ENCODE data around the gene SF3B4.

SF3B4 gene

GRCh38 chr1:149945206-149945605, 17.6 kb upstream of the SF3B4 start:
- H2AK5ac ChIP-seq (ENCODE audit: low read length, severe bottlenecking), result no peak overlapping the region
- H3K4me2 ChIP-seq (ENCODE audit: low read length, poor library complexity, severe bottlenecking), result no peak overlapping the region
- peaks cover 1% of the 10 kb centered on the region for H3K4me1 ChIP-seq (ENCODE audit: control insufficient read depth, insufficient read depth, low read depth, low read length)
- WGBS, result 97% methylated on average over 4 of the region's 4 CpGs
- H3K9me3 ChIP-seq (ENCODE audit: control insufficient read depth, low read length), result no peaks in the 10 kb centered on the region
- no peak overlapping the region for H2BK5ac ChIP-seq (ENCODE audit: low read depth, low read length, poor library complexity, severe bottlenecking)
- no peak overlapping the region for H3K18ac ChIP-seq (ENCODE audit: low read depth in 1 of 2, low read length in 2 of 2)
- no peaks in the 10 kb centered on the region for H3K27me3 ChIP-seq (ENCODE audit: control insufficient read depth in 1 of 2, insufficient read depth in 1 of 2, low read length in 2 of 2)
- H3K9ac ChIP-seq (ENCODE audit: low read length), result no peak overlapping the region
- no peak overlapping the region for H3K14ac ChIP-seq (ENCODE audit: low read length in 2 of 2)
- H3K4ac ChIP-seq (ENCODE audit: low read depth in 1 of 2, low read length in 2 of 2), result no peak overlapping the region
- no peak overlapping the region for H3K4me3 ChIP-seq (ENCODE audit: insufficient read depth in 1 of 2, low read depth in 1 of 2, low read length in 2 of 2)
- no peak for DNase-seq
- H2AFZ ChIP-seq (ENCODE audit: low read depth, low read length), result no peak overlapping the region
- H3K27ac ChIP-seq (ENCODE audit: low read length, poor library complexity, severe bottlenecking), result no peak overlapping the region
- no peak overlapping the region for H2BK12ac ChIP-seq (ENCODE audit: low read length in 2 of 2)
- H2BK120ac ChIP-seq (ENCODE audit: low read depth, low read length), result no peak overlapping the region
- no peak overlapping the region for H4K8ac ChIP-seq (ENCODE audit: low read length)
- no peak overlapping the region for H3K23ac ChIP-seq (ENCODE audit: low read length in 2 of 2)
- H3K79me1 ChIP-seq (replicated peaks; ENCODE audit: low read length, poor library complexity, severe bottlenecking), result peaks cover 30% of the 10 kb centered on the region
- no peak overlapping the region for H2BK15ac ChIP-seq (ENCODE audit: low read depth, poor library complexity, severe bottlenecking)
- no peak overlapping the region for H4K91ac ChIP-seq (ENCODE audit: low read length)
- peaks cover 42 to 61% of the 10 kb centered on the region in 2 experiments for H3K36me3 ChIP-seq (ENCODE audit: control insufficient read depth in 1 of 2, insufficient read depth in 2 of 2, low read depth in 1 of 2, low read length in 2 of 2)

- no peak for DNase-seq
- no peak overlapping the region for H3K4me2 ChIP-seq (ENCODE audit: low read length, poor library complexity, severe bottlenecking)
- H3K27ac ChIP-seq (ENCODE audit: low read length, poor library complexity, severe bottlenecking), result no peak overlapping the region
- 38% methylated on average over 1 of the region's 3 CpGs for WGBS
- H2AFZ ChIP-seq (ENCODE audit: low read depth, low read length), result no peak overlapping the region
- no peak overlapping the region for H4K8ac ChIP-seq (ENCODE audit: low read length)
- peaks cover 28 to 39% of the 10 kb centered on the region in 2 experiments for H3K36me3 ChIP-seq (ENCODE audit: control insufficient read depth in 1 of 2, insufficient read depth in 2 of 2, low read depth in 1 of 2, low read length in 2 of 2)
- H2BK5ac ChIP-seq (ENCODE audit: low read depth, low read length, poor library complexity, severe bottlenecking), result no peak overlapping the region
- no peak overlapping the region for H3K23ac ChIP-seq (ENCODE audit: low read length in 2 of 2)
- no peak overlapping the region for H2BK12ac ChIP-seq (ENCODE audit: low read length in 2 of 2)
- peaks cover 29% of the 10 kb centered on the region for H3K79me1 ChIP-seq (replicated peaks; ENCODE audit: low read length, poor library complexity, severe bottlenecking)
- H3K4me1 ChIP-seq (ENCODE audit: control insufficient read depth, insufficient read depth, low read depth, low read length), result peaks cover 7% of the 10 kb centered on the region
- H4K91ac ChIP-seq (ENCODE audit: low read length), result no peak overlapping the region
- H2BK15ac ChIP-seq (ENCODE audit: low read depth, poor library complexity, severe bottlenecking), result no peak overlapping the region
- H2AK5ac ChIP-seq (ENCODE audit: low read length, severe bottlenecking), result no peak overlapping the region
- H3K14ac ChIP-seq (ENCODE audit: low read length in 2 of 2), result no peak overlapping the region
- no peaks in the 10 kb centered on the region for H3K9me3 ChIP-seq (ENCODE audit: control insufficient read depth, low read length)
- H3K9ac ChIP-seq (ENCODE audit: low read length), result peak overlapping the region; percentile 5
- H2BK120ac ChIP-seq (ENCODE audit: low read depth, low read length), result no peak overlapping the region
- H3K4ac ChIP-seq (ENCODE audit: low read depth in 1 of 2, low read length in 2 of 2), result no peak overlapping the region
- no peak overlapping the region for H3K4me3 ChIP-seq (ENCODE audit: insufficient read depth in 1 of 2, low read depth in 1 of 2, low read length in 2 of 2)
- H3K18ac ChIP-seq (ENCODE audit: low read depth in 1 of 2, low read length in 2 of 2), result no peak overlapping the region
- H3K27me3 ChIP-seq (ENCODE audit: control insufficient read depth in 1 of 2, insufficient read depth in 1 of 2, low read length in 2 of 2), result no peaks in the 10 kb centered on the region
Observed at GRCh38 chr1:149942885-149943284, 15.3 kb upstream of the SF3B4 start.

- Histone ChIP-seq H3K4me1 (ENCODE audit: control insufficient read depth, insufficient read depth, low read depth, low read length) (peaks cover 9% of the 10 kb centered on the region), H2AFZ (ENCODE audit: low read depth, low read length) (no peak overlapping the region), H3K27me3 (ENCODE audit: control insufficient read depth in 1 of 2, insufficient read depth in 1 of 2, low read length in 2 of 2) (no peaks in the 10 kb centered on the region), H2AK5ac (ENCODE audit: low read length, severe bottlenecking) (no peak overlapping the region), H4K8ac (ENCODE audit: low read length) (no peak overlapping the region), H2BK5ac (ENCODE audit: low read depth, low read length, poor library complexity, severe bottlenecking) (no peak overlapping the region), H3K4me2 (ENCODE audit: low read length, poor library complexity, severe bottlenecking) (no peak overlapping the region), H3K23ac (ENCODE audit: low read length in 2 of 2) (no peak overlapping the region), H2BK15ac (ENCODE audit: low read depth, poor library complexity, severe bottlenecking) (no peak overlapping the region), H3K4me3 (ENCODE audit: insufficient read depth in 1 of 2, low read depth in 1 of 2, low read length in 2 of 2) (no peak overlapping the region), H2BK12ac (ENCODE audit: low read length in 2 of 2) (no peak overlapping the region), H3K4ac (ENCODE audit: low read depth in 1 of 2, low read length in 2 of 2) (no peak overlapping the region), H4K91ac (ENCODE audit: low read length) (no peak overlapping the region), H3K14ac (ENCODE audit: low read length in 2 of 2) (no peak overlapping the region), H3K36me3 (ENCODE audit: control insufficient read depth in 1 of 2, insufficient read depth in 2 of 2, low read depth in 1 of 2, low read length in 2 of 2) (peaks cover 28 to 32% of the 10 kb centered on the region in 2 experiments), H3K18ac (ENCODE audit: low read depth in 1 of 2, low read length in 2 of 2) (no peak overlapping the region), H3K27ac (ENCODE audit: low read length, poor library complexity, severe bottlenecking) (no peak overlapping the region), H3K79me1 (replicated peaks; ENCODE audit: low read length, poor library complexity, severe bottlenecking) (peaks cover 29% of the 10 kb centered on the region), H2BK120ac (ENCODE audit: low read depth, low read length) (no peak overlapping the region), H3K9ac (ENCODE audit: low read length) (no peak overlapping the region), H3K9me3 (ENCODE audit: control insufficient read depth, low read length) (no peaks in the 10 kb centered on the region)
- WGBS, result 79% methylated on average over 4 of the region's 5 CpGs
- peak; percentile 57 for DNase-seq
Observed at GRCh38 chr1:149942207-149942606, 14.6 kb upstream of the SF3B4 start.

- no peaks in the 10 kb centered on the region for H3K27me3 ChIP-seq (ENCODE audit: control insufficient read depth in 1 of 2, insufficient read depth in 1 of 2, low read length in 2 of 2)
- H2BK5ac ChIP-seq (ENCODE audit: low read depth, low read length, poor library complexity, severe bottlenecking), result no peak overlapping the region
- peaks cover 13% of the 10 kb centered on the region for H3K4me1 ChIP-seq (ENCODE audit: control insufficient read depth, insufficient read depth, low read depth, low read length)
- no peak overlapping the region for H2AK5ac ChIP-seq (ENCODE audit: low read length, severe bottlenecking)
- no peak overlapping the region for H3K4me3 ChIP-seq (ENCODE audit: insufficient read depth in 1 of 2, low read depth in 1 of 2, low read length in 2 of 2)
- peaks cover 20 to 21% of the 10 kb centered on the region in 2 experiments for H3K36me3 ChIP-seq (ENCODE audit: control insufficient read depth in 1 of 2, insufficient read depth in 2 of 2, low read depth in 1 of 2, low read length in 2 of 2)
- peak overlapping the region; percentile 41 for H3K27ac ChIP-seq (ENCODE audit: low read length, poor library complexity, severe bottlenecking)
- no peak overlapping the region for H3K4me2 ChIP-seq (ENCODE audit: low read length, poor library complexity, severe bottlenecking)
- no peak overlapping the region for H4K8ac ChIP-seq (ENCODE audit: low read length)
- H3K18ac ChIP-seq (ENCODE audit: low read depth in 1 of 2, low read length in 2 of 2), result peak overlapping the region in 1 of 2 experiments; percentile 19
- H3K4ac ChIP-seq (ENCODE audit: low read depth in 1 of 2, low read length in 2 of 2), result no peak overlapping the region
- no peak for DNase-seq
- H2BK12ac ChIP-seq (ENCODE audit: low read length in 2 of 2), result no peak overlapping the region
- peaks cover 39% of the 10 kb centered on the region for H3K79me1 ChIP-seq (replicated peaks; ENCODE audit: low read length, poor library complexity, severe bottlenecking)
- H3K9me3 ChIP-seq (ENCODE audit: control insufficient read depth, low read length), result no peaks in the 10 kb centered on the region
- H3K9ac ChIP-seq (ENCODE audit: low read length), result no peak overlapping the region
- 87% methylated on average over 2 of the region's 3 CpGs for WGBS
- no peak overlapping the region for H2AFZ ChIP-seq (ENCODE audit: low read depth, low read length)
- no peak overlapping the region for H2BK15ac ChIP-seq (ENCODE audit: low read depth, poor library complexity, severe bottlenecking)
- H3K23ac ChIP-seq (ENCODE audit: low read length in 2 of 2), result no peak overlapping the region
- no peak overlapping the region for H2BK120ac ChIP-seq (ENCODE audit: low read depth, low read length)
- no peak overlapping the region for H4K91ac ChIP-seq (ENCODE audit: low read length)
- no peak overlapping the region for H3K14ac ChIP-seq (ENCODE audit: low read length in 2 of 2)
Observed at GRCh38 chr1:149940427-149940826, 12.8 kb upstream of the SF3B4 start.
